Esophagus mucosa (tissue), 1 donor: ENCODE measurements around the gene PTPN2. TPM values are rescaled to one million over a fixed set of nuclear protein-coding genes. Genes with fewer than 3 reads are reported as not detected.
"Not testable (repeated sequence)": the region's sequence is repeated elsewhere in the genome, so short reads cannot be mapped to it uniquely, and the experiment has no call there.

Source experiments
- ATAC-seq: fragments of 200-7000 bp; cut with Tn5 transposase; one replicate; pipeline ENCODE4 v1.9.1; 2020
- total RNA-seq: library from RNA; stranded (reverse); gene quantifications from one replicate; pipeline ENCODE4 v1.2.4, GENCODE V29; 2023
- donor health status: DM: yes; HTN: yes; CAD: no.

Gene PTPN2
- total RNA-seq: 24.9 TPM

GRCh38 chr18:12883684-12884405 lies at the start of gene PTPN2:
Gene PTPN2 (minus strand): TSS chr18:12884237. CDS start chr18:12884141, 96 bp downstream.
- peak; percentile 96 for ATAC-seq

DNA sequence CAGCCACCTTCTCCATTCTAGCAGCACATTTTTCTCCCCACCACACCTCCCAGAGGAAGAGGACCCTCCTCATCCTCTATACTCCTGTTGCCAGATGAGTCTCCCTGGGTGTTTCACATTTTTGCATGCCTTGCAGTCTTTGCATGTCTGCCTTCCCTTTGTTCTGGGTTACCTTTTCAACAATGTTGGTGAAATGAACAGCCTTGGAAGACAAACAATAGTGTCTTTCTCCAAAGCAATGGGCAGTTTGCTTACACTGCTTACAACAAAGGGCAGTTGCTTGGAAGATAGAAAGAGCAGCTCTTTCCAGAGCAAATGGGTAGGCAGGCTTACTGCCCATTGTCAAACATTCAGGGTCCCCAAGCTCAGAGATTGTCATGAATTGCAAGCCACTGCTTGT lies 49.3 kb upstream of the PTPN2 start:
- no peak for ATAC-seq

DNA sequence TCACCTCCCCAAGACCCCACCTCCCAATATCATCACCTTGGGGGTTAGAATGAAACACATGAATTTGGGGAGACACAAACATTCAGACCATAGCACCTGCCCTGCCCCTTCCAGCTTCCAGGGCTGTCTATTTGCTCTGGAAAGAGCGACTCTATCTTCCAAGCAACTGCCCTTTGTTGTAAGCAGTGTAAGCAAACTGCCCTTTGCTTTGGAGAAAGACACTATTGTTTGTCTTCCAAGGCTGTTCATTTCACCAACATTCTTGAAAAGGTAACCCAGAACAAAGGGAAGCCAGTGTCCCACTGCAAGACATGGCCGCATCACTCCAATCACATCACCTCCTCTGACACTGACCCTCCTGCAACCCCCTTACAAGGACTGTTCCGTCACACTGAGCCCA lies 46.9 kb upstream of the PTPN2 start:
- ATAC-seq: no peak

DNA sequence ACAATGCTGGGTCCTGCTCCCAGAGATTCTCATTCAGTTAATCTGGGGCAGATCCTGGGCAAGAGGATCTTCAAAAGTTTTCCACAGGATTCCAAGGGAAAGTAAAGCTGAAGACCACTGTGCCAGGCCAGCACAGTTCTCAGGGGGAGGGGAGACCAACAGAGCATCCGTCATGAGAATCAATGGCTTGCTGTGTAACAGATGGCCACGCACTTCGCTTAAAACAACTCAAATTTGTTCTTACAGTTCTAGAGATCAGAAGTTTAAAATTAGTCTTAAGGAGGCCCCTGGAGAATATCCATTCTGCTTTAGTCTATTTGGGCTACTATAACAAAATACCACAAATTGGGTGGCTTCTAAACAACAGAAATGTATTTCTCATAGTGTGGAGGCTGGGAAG lies 46.3 kb upstream of the PTPN2 start:
- ATAC-seq: no peak

DNA sequence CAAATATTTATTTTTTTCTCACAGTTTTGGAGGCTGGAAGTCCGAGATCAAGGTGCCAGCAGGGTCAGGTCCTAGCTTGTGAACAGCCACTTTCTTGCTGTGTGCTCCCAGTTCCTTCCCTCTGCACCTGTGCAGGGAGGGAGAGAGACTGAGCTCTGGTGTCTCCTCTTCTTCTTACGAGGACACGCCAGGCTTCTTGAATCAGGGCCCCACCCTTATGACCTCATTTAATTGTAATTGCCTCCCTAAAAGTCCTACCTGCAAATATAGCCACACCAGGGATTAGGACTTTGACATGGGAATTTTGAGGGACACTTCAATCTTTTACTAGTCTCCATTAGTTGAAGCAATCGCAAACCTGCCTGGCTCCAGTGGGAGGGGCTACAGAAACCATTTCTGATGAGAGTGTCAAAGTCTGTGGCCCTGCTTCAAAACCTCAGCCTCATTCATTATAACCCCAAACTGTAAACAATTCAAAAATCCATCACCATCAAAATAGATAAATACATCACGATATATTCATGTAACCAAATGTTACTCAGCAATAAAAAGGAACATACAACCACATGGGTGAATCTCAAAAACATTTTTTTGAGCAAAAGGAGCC lies 45.5 kb upstream of the PTPN2 start:
- ATAC-seq: peak; percentile 59

DNA sequence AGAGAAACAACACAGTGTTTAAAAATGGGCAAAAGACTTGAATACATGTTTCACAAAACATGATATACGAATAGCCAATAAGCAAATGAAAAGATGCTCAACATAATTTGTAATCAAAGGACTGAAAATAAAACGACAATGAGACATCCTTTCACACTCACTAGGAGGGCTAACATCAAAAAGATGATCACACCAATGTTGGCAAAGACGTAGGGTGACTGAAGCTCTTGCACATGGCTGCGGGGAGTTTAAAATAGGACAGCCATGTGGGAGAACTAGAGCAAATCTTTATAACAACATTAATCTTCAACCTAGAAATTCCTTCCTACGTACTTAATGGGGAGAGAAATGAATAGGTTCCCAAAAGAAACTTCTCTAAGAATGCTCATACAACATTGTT lies 44.6 kb upstream of the PTPN2 start:
- no peak for ATAC-seq

DNA sequence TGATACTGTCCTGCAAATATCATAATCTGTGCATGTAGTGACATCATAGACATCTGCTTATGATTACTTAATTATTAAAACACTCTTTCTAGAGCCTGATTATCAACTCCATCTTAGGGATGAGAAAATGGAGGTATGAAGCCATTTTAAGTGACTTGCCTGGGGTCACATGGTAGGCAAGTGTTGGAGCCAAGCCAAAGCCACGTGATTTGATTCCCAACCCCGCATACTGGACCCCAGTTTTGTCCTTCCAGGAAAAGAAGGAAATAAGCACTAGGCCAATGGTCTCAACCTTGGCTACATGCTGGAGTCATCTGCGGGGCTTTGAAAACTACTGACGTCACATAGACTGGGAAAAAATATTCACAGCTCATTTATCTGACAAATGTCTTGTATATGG lies 44.2 kb upstream of the PTPN2 start:
- no peak for ATAC-seq

DNA sequence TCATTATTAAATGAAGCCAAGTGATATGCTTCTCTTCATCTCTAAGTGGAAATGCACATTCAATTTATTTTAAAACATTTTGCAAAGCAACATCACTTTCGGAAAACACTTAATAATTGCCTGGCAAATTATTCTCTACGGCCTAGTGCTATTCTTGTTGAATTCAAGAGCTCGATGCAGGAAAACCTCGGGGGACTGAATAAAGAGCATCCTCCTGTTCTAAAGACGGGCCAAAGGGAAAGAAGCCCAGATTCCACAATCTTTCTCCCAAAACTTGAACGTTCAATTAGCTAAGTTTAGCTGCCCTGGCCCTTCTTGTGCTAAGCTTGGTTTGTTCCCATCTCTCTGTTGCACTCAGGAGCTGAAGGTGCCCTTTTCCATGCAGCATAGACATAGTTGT lies 40.6 kb upstream of the PTPN2 start:
- ATAC-seq: no peak

- ATAC-seq: no peak
These were observed 38.2 kb upstream of the PTPN2 start for GRCh38 chr18:12922266-12922665.

DNA sequence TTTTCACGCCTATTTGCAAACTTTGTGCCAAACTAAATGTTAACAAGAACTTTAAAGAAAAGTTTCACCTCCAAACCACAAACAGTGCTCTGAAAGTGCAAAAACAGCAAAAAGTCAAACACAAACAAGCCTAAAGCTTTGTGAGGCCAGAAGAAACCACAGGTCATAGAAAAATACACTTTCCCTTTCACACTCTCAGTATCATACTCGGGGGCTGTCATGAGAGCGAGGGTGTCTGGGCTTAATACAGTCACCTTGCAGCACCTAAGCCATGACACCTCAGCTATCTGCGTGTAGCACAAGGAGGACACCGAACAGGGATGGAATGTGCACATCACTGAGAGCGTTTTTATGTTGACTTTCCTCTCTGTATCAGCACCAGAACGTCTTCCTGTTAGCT lies 37.1 kb upstream of the PTPN2 start:
- no peak for ATAC-seq

GRCh38 chr18:12911929-12912703 lies 28.1 kb upstream of the PTPN2 start:
- ATAC-seq: peak; percentile 33

GRCh38 chr18:12911025-12911928 lies 27.2 kb upstream of the PTPN2 start:
- peak; percentile 49 for ATAC-seq

DNA sequence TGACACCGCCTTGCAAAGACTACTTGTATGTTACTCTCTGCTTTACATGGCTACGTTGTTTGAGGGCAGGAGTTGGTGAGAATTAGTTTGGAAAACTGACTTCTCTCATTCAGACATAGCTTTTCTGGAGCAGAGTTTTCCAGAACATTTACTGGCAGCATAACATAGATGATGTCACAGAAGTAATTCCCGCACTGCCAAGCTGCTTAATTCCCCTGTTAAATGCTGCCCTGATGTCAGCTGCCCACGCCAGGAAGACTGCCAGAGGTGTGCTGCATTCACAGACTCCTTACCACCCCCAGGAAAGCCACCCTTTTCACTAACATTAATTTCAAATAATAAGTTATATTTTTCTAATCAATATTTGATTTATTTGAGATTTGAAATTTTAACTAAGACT lies 24.7 kb upstream of the PTPN2 start:
- ATAC-seq: no peak

- ATAC-seq: no peak
These were observed 23.4 kb upstream of the PTPN2 start for GRCh38 chr18:12907258-12907925.

DNA sequence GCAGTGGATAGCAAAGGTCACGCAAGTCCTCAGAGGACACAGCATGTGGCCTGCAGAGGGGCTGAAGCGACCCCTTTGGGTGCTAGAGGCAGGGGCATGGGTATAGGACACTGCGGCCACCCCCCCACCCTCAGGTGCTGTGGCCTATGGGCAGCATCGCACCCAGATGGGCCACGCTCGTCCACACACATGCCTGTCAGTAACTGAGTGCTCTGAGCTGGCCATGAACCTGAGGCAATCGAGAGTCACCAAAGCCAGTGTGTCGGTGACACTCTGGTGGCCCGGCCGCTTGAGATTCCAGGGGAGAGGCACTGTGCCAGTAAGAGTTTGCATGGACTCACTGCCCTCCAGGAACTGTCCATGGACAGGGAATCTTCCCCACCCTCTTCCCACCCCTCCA lies 22.7 kb upstream of the PTPN2 start:
- ATAC-seq: no peak

- ATAC-seq: no peak
These were observed 22.1 kb upstream of the PTPN2 start for GRCh38 chr18:12906119-12906518.

DNA sequence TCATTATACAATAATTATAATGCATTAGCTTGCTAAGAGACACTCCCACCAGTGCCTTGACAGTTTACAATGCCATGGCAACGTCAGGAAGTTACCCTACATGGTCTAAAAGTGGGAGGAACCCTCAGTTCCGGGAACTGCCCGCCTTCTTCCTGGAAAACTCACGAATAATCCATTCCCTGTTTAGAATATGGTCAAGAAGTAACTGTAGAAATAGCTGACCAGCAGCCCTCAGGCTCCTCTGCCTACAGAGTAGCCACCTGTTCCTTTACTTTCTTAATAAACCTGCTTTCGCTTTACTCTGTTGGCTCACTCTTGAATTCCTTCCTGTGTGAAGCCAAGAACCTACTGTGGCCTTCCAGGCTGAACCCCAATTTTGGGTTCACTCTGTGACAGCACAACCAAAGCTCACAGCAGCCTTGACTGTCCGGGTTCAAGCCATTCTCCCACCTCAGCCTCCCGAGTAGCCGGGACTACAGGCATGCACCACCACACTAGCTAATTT lies 20.0 kb upstream of the PTPN2 start:
- ATAC-seq: no peak

- ATAC-seq: not testable (repeated sequence)
These were observed 17.2 kb upstream of the PTPN2 start for GRCh38 chr18:12901208-12901607.

- ATAC-seq: not testable (repeated sequence)
These were observed 12.8 kb upstream of the PTPN2 start for GRCh38 chr18:12896784-12897333.

DNA sequence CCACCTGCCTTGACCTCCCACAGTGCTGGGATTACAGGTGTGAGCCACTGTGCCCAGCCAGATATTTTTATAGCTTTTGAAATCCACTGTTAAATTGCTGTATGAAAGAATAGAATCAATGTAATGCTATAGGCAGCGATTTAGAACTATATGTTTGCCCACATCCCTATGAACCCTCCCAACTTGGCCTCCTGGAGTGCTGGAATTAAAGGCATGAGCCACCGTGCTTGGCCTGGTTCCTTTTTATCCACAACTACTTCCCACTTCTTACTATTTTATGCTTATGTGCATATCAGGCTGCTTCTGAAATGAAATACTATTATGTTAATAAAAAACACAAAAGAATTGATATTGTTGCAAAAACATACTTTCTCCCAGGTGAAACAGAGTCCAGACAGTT lies 11.6 kb upstream of the PTPN2 start:
- ATAC-seq: no peak

GRCh38 chr18:12895014-12895413 lies 11.0 kb upstream of the PTPN2 start:
- no peak for ATAC-seq

DNA sequence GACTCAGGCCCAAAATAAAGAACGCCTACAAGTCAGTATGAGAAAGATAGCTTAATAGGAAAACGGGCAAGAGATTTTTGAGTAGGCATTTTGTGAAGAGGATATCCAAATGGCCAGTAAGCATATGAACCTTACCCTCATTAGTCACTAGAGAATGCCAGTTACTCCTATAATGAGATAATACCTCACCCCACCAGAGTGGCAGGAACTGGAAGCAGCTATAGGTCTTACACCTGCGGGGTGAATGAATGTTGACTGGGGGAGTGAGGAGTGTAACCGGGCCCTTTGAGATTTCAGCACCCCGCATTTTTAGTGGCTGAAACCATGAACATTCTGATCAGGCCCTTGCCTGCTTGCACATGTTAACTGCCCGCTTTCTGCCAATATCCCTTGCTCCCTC lies 7.5 kb upstream of the PTPN2 start:
- peak; percentile 70 for ATAC-seq
